Prostate gland (tissue), 1 donor: ENCODE data around the gene ITM2C.

Experiments
- POLR2A ChIP-seq: fragments of 450-650 bp; IDR thresholded peaks from one replicate; pipeline ENCODE4 v1.6.1; 2016; ENCODE audit warnings: antibody characterized with exemption, mild to moderate bottlenecking
- POLR2AphosphoS5 ChIP-seq: sonication (generic); formaldehyde crosslinking; IDR thresholded peaks from one replicate; pipeline ENCODE4 v1.6.1; 2017; ENCODE audit warnings: antibody characterized with exemption

DNA sequence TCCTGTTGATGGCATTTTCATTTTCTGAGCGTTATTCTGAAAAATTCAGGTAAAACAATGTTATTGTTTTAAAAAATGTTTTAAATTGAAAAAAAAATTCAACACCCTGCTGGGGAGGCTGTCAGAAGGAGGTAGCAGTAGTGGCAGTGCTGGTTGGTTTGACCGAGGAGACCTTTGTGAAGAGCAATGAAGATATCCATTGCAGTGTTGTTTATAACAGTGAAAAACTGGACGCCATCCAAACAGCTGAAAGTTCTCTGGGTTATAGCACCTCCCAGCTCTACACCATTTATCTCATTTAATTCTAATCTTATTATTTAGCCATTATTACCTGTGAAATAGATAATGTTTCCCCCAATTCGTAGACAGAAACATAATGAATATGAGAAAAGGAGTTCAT, 12.6 kb upstream of the ITM2C start:
- TF ChIP-seq POLR2A = no peak
- no peak for TF ChIP-seq POLR2AphosphoS5
